Panc1 (cell line): ENCODE measurements around the gene AVL9.

Experiments used
- POLR2AphosphoS5 ChIP-seq: IDR thresholded peaks from 2 replicates; pipeline ENCODE4 v1.6.1; 2012; ENCODE audit warnings: mild to moderate bottlenecking, low read depth, low read length, moderate library complexity
- TF ChIP-seq, protein P1 (sequence below): fragments of 450-650 bp; IDR thresholded peaks from 2 replicates; pipeline ENCODE4 v1.5.1; 2017; ENCODE audit warnings: mild to moderate bottlenecking

DNA sequence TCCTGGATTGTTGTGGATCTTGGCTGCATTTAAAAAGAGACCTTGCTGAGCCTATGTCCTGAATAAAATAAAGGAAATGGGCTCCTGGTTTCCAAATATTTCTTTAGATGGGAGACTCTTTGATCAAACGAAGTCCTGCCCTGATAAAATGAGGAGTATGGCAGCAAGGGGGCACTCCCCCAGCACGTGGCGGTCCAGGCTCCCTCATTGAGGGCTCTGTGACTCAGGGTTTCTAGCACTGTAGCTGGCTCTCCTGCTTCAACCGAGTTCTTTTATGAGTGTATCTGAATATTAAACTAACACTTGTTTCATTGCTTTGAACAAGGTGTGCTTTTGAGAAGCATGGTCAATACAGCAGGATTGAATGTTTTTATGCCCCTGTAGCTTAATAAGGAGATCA lies 114.2 kb downstream of the AVL9 start:
- TF ChIP-seq, protein P1, sequence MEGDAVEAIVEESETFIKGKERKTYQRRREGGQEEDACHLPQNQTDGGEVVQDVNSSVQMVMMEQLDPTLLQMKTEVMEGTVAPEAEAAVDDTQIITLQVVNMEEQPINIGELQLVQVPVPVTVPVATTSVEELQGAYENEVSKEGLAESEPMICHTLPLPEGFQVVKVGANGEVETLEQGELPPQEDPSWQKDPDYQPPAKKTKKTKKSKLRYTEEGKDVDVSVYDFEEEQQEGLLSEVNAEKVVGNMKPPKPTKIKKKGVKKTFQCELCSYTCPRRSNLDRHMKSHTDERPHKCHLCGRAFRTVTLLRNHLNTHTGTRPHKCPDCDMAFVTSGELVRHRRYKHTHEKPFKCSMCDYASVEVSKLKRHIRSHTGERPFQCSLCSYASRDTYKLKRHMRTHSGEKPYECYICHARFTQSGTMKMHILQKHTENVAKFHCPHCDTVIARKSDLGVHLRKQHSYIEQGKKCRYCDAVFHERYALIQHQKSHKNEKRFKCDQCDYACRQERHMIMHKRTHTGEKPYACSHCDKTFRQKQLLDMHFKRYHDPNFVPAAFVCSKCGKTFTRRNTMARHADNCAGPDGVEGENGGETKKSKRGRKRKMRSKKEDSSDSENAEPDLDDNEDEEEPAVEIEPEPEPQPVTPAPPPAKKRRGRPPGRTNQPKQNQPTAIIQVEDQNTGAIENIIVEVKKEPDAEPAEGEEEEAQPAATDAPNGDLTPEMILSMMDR: no peak
- no peak for TF ChIP-seq POLR2AphosphoS5
